ENCODE measurements around the gene SMAP1.

GRCh38 chr6:70839286-70840266, 171.9 kb downstream of the SMAP1 start:
- TF ChIP-seq CTCF (IDR thresholded peaks at IDR 0.05 in 4 of 5, conservative IDR thresholded peaks at IDR 0.05 in 1 of 5) (no peak), POLR2A (IDR thresholded peaks at IDR 0.05) (no peak)
